CD14-positive monocyte (primary cell): Measurements from ENCODE around the gene PHC2. TPM values are rescaled to one million over a fixed set of nuclear protein-coding genes. Genes with fewer than 3 reads are reported as not detected.
A peak's percentile ranks its signal among the peaks of the same experiment; 100 is the strongest.

Source experiments
- DNase-seq, 3 donors: peaks; one replicate each; pipeline ENCODE4 v3.0.0-alpha.2; 2011 to 2022
- H2AFZ ChIP-seq: 2 replicates; pipeline ENCODE4 v1.6.0; 2012; ENCODE audit warnings: mild to moderate bottlenecking, low read depth, low read length, inconsistent platforms; ENCODE audit not compliant: insufficient read depth, poor library complexity, severe bottlenecking
- H3K27ac ChIP-seq, 2 donors: 1 replicate in 1 of 2; 2 replicates in 1 of 2; pipeline ENCODE4 v1.5.1; 2012 to 2013; ENCODE audit warnings: low read length in 2 of 2, control low read depth in 1 of 2, inconsistent platforms in 1 of 2, low read depth in 1 of 2, mild to moderate bottlenecking in 1 of 2
- H3K27me3 ChIP-seq, 2 donors: one replicate each; pipeline versions ENCODE4 v1.6.0 to v1.6.1; 2011 to 2013; ENCODE audit warnings: low read length in 2 of 2; ENCODE audit not compliant: control insufficient read depth in 2 of 2, insufficient read depth in 2 of 2
- H3K36me3 ChIP-seq, 2 donors: replicated peaks in 1 of 2; 1 replicate in 1 of 2; 2 replicates in 1 of 2; pipeline versions ENCODE4 v1.5.1 to v1.6.1; 2012 to 2013; ENCODE audit warnings: low read length in 2 of 2, control low read depth in 1 of 2, inconsistent platforms in 1 of 2, mild to moderate bottlenecking in 1 of 2; ENCODE audit not compliant: insufficient read depth in 2 of 2, control insufficient read depth in 1 of 2
- H3K4me1 ChIP-seq, 2 donors: 1 replicate in 1 of 2; 2 replicates in 1 of 2; pipeline versions ENCODE4 v1.5.1 to v1.6.1; 2012 to 2013; ENCODE audit warnings: low read length in 2 of 2, control low read depth in 1 of 2, inconsistent platforms in 1 of 2, mild to moderate bottlenecking in 1 of 2, moderate library complexity in 1 of 2; ENCODE audit not compliant: insufficient read depth in 2 of 2, control insufficient read depth in 1 of 2
- H3K4me2 ChIP-seq: replicated peaks from 2 replicates; pipeline ENCODE3; 2012; ENCODE audit warnings: low read length, moderate library complexity, mild to moderate bottlenecking; ENCODE audit not compliant: poor library complexity, severe bottlenecking; ENCODE audit errors: extremely low read depth
- H3K4me3 ChIP-seq, 3 experiments: fragments of 200-600 bp in 1 of 3; sonication (generic) in 1 of 3; replicated peaks in 1 of 3; 1 replicate in 2 of 3; 2 replicates in 1 of 3; pipeline ENCODE4 v1.5.1; 2011 to 2013; ENCODE audit warnings: low read length in 3 of 3, mild to moderate bottlenecking in 3 of 3, control low read depth in 2 of 3, low read depth in 2 of 3, inconsistent platforms in 1 of 3, moderate library complexity in 1 of 3
- H3K79me2 ChIP-seq: 2 replicates; pipeline ENCODE4 v1.6.0; 2012; ENCODE audit warnings: mild to moderate bottlenecking, control low read depth, inconsistent platforms, low read length, moderate library complexity; ENCODE audit not compliant: insufficient read depth
- H3K9ac ChIP-seq: 2 replicates; pipeline ENCODE4 v1.6.0; 2017; ENCODE audit warnings: low read length, mild to moderate bottlenecking; ENCODE audit not compliant: insufficient read depth, poor library complexity, severe bottlenecking
- H3K9me3 ChIP-seq, 2 donors: replicated peaks in 1 of 2; 1 replicate in 1 of 2; 2 replicates in 1 of 2; pipeline versions ENCODE4 v1.5.1 to v1.6.1; 2012 to 2013; ENCODE audit warnings: low read length in 2 of 2, control low read depth in 1 of 2; ENCODE audit not compliant: control insufficient read depth in 1 of 2, insufficient read depth in 1 of 2
- H4K20me1 ChIP-seq: 2 replicates; pipeline ENCODE4 v1.6.0; 2012; ENCODE audit warnings: mild to moderate bottlenecking, low read length, control low read depth, moderate library complexity; ENCODE audit not compliant: insufficient read depth
- H3K27ac Mint-ChIP-seq, 7 donors: one replicate each; pipeline ENCODE4 v1.8.0; 2020; ENCODE audit warnings: mild to moderate bottlenecking in 7 of 7, mixed read lengths in 7 of 7, moderate library complexity in 6 of 7, inconsistent platforms in 2 of 7
- H3K27me3 Mint-ChIP-seq, 3 donors: one replicate each; pipeline ENCODE4 v1.8.0; 2021 to 2022; ENCODE audit warnings: low read depth in 3 of 3, mild to moderate bottlenecking in 3 of 3, mixed read lengths in 3 of 3, moderate library complexity in 3 of 3, inconsistent platforms in 1 of 3
- H3K36me3 Mint-ChIP-seq, 2 donors: one replicate each; pipeline ENCODE4 v1.8.0; 2020; ENCODE audit warnings: mixed read lengths in 2 of 2, inconsistent platforms in 1 of 2, mild to moderate bottlenecking in 1 of 2
- H3K4me1 Mint-ChIP-seq: one replicate; pipeline ENCODE4 v1.8.0; 2020; ENCODE audit warnings: mild to moderate bottlenecking, mixed read lengths
- H3K4me3 Mint-ChIP-seq, 2 donors: one replicate each; pipeline ENCODE4 v1.8.0; 2020; ENCODE audit warnings: mild to moderate bottlenecking in 2 of 2, mixed read lengths in 2 of 2, moderate library complexity in 1 of 2
- H3K9me3 Mint-ChIP-seq, 7 donors: one replicate each; pipeline ENCODE4 v1.8.0; 2020 to 2022; ENCODE audit warnings: mixed read lengths in 7 of 7, mild to moderate bottlenecking in 6 of 7, moderate library complexity in 6 of 7, inconsistent platforms in 2 of 7
- WGBS: methylation state at CpG from one replicate; pipeline ENCODE4 v1.1.5; 2013; ENCODE audit warnings: missing lambda C conversion rate; ENCODE audit not compliant: insufficient coverage; 5-methylcytosine and 5-hydroxymethylcytosine counted together
- intact Hi-C, 2 donors: fragments of 100-400 bp; cut with micrococcal nuclease; formaldehyde crosslinking; loops; one replicate each; pipeline versions ENCODE4 v1.15.0 to v1.15.1; 2023
- polyA plus RNA-seq, 3 donors: library from polyadenylated mRNA; depleted of rRNA in 1 of 3; unstranded in 2 of 3; stranded (reverse) in 1 of 3; fragments of 300-500 nt in 2 of 3; fragments of >200 nt in 1 of 3; fragmentation: Illumina TruSeq in 2 of 3; gene quantifications; 1 replicate in 2 of 3; 2 replicates in 1 of 3; pipeline ENCODE4 v1.2.3, GENCODE V29; 2012 to 2021
- small RNA-seq: library from RNA; depleted of rRNA; stranded (forward); fragments of <200 nt; gene quantifications from one replicate; pipeline ENCODE3, GENCODE V24; 2012; ENCODE audit warnings: low read depth; ENCODE audit not compliant: insufficient read length
- TF ChIP-seq, protein P1 (sequence below): fragments of 200-600 bp; IDR thresholded peaks from one replicate; pipeline ENCODE4 v1.8.0; 2022; ENCODE audit warnings: antibody characterized with exemption, mild to moderate bottlenecking

The PHC2 gene
- polyA plus RNA-seq, 3 donors = 18.9 to 85.3 (median 53.1) TPM

DNA sequence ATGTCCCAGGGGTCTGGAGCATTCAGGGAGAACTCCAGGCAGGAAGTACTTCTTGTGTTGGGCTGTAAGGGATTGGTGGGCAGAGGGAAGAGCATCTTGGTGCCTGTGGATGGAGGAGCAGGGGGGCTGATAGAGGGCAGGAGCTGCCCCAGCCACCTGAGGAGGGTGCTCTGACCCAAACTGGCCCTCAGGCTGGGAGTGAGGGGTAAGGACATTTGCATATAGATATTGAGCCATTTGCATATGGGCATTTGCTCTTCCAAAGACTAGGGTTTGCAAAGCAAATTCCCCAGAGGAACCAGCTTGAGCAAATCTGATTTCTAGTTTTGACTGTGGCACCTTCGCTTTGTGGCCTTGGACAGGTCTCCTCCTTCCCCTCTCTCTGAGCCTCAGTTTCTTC is 156.4 kb downstream of the PHC2 start:
- no peaks in the 10 kb centered on the region for H3K4me1 ChIP-seq
- no peaks in the 10 kb centered on the region for H3K79me2 ChIP-seq
- no peak for DNase-seq
- no peaks in the 10 kb centered on the region for H3K9me3 ChIP-seq
- no peak overlapping the region for H3K9ac ChIP-seq
- H3K9me3 Mint-ChIP-seq = no peaks in the 10 kb centered on the region
- no peak overlapping the region for H3K4me3 ChIP-seq
- peaks cover 32 to 79% of the 10 kb centered on the region in 2 donors for H3K36me3 ChIP-seq
- H3K4me3 Mint-ChIP-seq = no peak overlapping the region
- H3K27ac Mint-ChIP-seq = peak overlapping the region in 2 of 7 donors; percentile 49 to 54
- H3K27me3 Mint-ChIP-seq = peaks cover 0 to 1% (median 0%) of the 10 kb centered on the region in 3 donors
- no peaks in the 10 kb centered on the region for H3K27me3 ChIP-seq
- H3K4me2 ChIP-seq = no peak overlapping the region
- no CpG with 5 or more reads among the region's 1 CpG for WGBS
- H4K20me1 ChIP-seq = peaks cover 64% of the 10 kb centered on the region
- TF ChIP-seq, protein P1, sequence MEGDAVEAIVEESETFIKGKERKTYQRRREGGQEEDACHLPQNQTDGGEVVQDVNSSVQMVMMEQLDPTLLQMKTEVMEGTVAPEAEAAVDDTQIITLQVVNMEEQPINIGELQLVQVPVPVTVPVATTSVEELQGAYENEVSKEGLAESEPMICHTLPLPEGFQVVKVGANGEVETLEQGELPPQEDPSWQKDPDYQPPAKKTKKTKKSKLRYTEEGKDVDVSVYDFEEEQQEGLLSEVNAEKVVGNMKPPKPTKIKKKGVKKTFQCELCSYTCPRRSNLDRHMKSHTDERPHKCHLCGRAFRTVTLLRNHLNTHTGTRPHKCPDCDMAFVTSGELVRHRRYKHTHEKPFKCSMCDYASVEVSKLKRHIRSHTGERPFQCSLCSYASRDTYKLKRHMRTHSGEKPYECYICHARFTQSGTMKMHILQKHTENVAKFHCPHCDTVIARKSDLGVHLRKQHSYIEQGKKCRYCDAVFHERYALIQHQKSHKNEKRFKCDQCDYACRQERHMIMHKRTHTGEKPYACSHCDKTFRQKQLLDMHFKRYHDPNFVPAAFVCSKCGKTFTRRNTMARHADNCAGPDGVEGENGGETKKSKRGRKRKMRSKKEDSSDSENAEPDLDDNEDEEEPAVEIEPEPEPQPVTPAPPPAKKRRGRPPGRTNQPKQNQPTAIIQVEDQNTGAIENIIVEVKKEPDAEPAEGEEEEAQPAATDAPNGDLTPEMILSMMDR = no peak
- H3K36me3 Mint-ChIP-seq = peaks cover 50 to 72% of the 10 kb centered on the region in 2 donors
- peaks cover 4% of the 10 kb centered on the region for H3K4me1 Mint-ChIP-seq
- intact Hi-C loops = no loop called here
- no peak overlapping the region for H3K27ac ChIP-seq
- H2AFZ ChIP-seq = no peak overlapping the region

DNA sequence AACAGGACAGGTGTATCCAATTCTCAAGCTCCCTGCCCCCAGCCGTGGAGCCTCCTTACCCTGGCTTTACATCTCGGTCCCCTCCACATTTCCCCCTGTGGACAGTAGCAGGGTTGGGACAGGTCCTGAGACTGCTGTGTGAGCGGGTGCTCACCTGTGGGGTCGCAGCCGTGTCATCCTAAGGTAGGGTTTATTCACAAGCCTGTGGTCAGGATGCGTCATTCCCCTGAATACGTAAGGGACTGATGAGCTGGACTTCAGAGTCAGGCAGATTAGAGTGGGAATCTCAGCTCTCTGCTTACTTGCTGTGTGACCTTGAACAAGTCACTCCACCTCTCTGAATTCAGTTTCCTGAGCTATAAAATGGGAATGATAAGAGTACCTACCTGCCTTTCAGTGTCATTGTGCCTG is 156.9 kb downstream of the PHC2 start:
- H3K4me1 ChIP-seq = no peaks in the 10 kb centered on the region
- H4K20me1 ChIP-seq = peaks cover 69% of the 10 kb centered on the region
- Mint-ChIP-seq H3K4me3 (no peak overlapping the region), H3K36me3 (peaks cover 52 to 71% of the 10 kb centered on the region in 2 donors), H3K9me3 (no peaks in the 10 kb centered on the region), H3K4me1 (peaks cover 4% of the 10 kb centered on the region), H3K27me3 (peaks cover 0 to 1% (median 0%) of the 10 kb centered on the region in 3 donors), H3K27ac (peak overlapping the region in 1 of 7 donors; percentile 22)
- H3K9me3 ChIP-seq = no peaks in the 10 kb centered on the region
- no peak overlapping the region for H3K27ac ChIP-seq
- DNase-seq = no peak
- no peaks in the 10 kb centered on the region for H3K27me3 ChIP-seq
- WGBS = 98% methylated on average over 5 of the region's 7 CpGs
- H3K4me2 ChIP-seq = no peak overlapping the region
- no peaks in the 10 kb centered on the region for H3K79me2 ChIP-seq
- no peak overlapping the region for H2AFZ ChIP-seq
- intact Hi-C loops = no loop called here
- peaks cover 30 to 74% of the 10 kb centered on the region in 2 donors for H3K36me3 ChIP-seq
- H3K9ac ChIP-seq = no peak overlapping the region
- H3K4me3 ChIP-seq = no peak overlapping the region
- TF ChIP-seq, protein P1 = no peak

Small RNA genes within 50 kb of the gene (small RNA-seq; reads per million reads assigned to genes)
- not detected for gene RN7SKP16

Other genes starting within 250 kb of the PHC2 start
- gene TRIM62, start 249.1 kb downstream of the PHC2 start, polyA plus RNA-seq = 1 to 10 TPM; 1.7 to 8.1 (median 2.1) TPM
- gene ZNF362, start 174.6 kb downstream of the PHC2 start, polyA plus RNA-seq = 10 to 100 TPM; 11.4 to 18.9 (median 13.5) TPM
- not detected for gene A3GALT2, start 110.0 kb downstream of the PHC2 start, polyA plus RNA-seq
- gene ZSCAN20, start 41.5 kb upstream of the PHC2 start, polyA plus RNA-seq = under 1 TPM; 0.29 to 0.51 (median 0.29) TPM